ENCODE measurements around the gene CYB5R2.

Gene CYB5R2

DNA sequence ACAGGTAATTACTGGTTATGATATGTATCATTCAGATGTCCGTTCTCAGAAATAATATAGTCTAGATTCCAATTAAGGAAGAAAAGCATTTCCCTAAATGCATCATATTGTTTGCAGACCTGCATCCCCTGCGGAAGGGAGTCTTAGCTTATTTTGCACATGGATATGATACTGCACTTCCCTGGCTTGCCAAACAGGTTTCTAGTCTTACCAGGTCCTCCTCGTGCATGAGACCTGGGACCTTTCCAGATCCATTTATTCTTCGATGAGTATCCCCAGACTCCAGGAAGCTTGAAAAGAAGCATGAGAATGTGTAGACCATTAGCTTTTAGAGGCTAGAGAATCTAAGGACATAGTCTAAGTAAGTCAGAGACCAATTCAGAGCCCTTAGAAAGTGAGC lies 30.6 kb downstream of the CYB5R2 start:
- Histone ChIP-seq H3K4me3 (no peak overlapping the region), H3K27ac (no peak overlapping the region)

DNA sequence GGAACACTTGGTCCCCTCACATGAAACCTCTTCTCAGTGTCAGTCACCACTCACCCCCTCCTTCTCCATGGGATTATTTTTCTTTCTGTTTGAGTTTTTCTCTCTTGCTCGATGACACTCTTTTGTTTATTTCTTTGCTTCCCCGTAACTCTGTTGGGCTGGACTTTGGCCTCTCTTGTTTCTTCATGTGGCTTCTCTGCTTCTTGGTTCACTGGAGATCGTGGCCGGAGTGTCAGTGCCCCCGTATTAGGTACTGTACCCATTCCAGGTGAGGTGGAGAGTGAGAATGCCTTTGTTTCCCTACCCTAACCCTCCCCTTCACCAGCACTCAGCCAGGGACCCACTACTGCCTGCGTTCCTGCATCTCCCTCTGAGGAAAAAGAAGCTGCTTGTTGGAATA lies 32.5 kb downstream of the CYB5R2 start:
- no peak overlapping the region for H3K27ac ChIP-seq
- H3K4me3 ChIP-seq = no peak overlapping the region

DNA sequence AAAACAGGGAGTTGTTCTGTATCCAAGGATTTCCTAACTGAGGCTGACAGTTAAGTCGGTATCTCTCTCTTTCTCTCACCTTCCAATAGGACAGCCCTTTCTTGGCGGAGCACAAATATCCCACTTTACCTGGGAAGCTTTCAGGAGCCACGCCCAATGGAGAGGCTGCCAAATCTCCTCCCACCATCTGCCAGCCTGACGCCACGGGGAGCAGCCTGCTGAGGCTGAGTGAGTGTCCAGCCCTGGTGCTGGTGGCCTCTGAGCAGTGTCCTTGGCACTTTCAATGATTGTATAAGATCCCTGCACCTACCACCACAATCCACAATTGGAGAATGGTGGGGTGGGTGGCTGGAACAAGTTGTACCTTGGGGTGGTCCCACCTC lies 33.7 kb downstream of the CYB5R2 start:
- H3K27ac ChIP-seq = peak overlapping the region in 3 of 21 experiments; percentile 11 to 83 (median 61)
- no peak overlapping the region for H3K4me3 ChIP-seq

DNA sequence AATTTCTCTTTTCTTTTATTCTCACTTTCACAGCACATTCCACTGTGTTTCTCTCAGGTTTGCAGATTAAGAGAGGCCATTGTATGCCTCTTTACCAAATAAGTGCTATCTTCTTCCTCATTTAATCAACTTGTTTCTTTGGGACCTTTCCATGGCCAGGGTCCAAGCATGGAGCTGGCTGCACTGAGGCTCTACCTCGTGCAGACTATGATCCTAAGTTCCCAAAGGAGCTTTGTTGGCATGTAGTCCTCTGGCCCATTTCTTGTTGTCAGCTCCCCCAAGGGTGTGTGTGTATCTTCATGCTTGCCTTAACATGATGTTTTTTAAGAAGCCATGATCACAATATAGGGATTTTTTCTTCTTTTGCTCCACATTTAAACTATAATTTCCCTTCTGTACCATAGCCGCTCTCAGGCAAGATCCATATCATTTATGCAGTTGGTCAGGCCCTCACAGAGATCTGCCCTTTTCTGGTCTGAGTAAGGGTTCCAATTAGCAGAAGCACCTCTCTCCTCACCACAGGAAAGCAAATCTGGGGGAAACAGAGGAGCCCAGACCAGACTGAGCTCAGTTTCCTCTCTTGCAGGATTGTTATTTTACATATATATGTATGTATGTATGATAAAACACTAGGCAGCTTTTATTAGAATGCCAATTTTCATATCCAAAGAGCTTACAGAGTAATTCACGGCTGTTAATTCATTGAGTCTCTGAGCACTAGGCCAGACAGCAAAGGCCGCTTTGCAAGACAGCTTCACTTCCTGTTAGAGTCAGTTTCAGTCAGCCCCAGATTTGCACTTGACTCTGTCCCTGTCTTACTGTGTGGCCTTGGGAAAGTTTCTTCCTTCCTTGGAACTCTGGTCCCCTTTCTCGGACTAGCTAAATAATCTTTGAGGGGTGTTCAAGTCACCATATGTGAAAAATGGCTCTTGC lies 34.3 kb downstream of the CYB5R2 start:
- H3K4me3 ChIP-seq = no peak overlapping the region
- H3K27ac ChIP-seq = peak overlapping the region in 6 of 21 experiments; percentile 48 to 83 (median 68)

DNA sequence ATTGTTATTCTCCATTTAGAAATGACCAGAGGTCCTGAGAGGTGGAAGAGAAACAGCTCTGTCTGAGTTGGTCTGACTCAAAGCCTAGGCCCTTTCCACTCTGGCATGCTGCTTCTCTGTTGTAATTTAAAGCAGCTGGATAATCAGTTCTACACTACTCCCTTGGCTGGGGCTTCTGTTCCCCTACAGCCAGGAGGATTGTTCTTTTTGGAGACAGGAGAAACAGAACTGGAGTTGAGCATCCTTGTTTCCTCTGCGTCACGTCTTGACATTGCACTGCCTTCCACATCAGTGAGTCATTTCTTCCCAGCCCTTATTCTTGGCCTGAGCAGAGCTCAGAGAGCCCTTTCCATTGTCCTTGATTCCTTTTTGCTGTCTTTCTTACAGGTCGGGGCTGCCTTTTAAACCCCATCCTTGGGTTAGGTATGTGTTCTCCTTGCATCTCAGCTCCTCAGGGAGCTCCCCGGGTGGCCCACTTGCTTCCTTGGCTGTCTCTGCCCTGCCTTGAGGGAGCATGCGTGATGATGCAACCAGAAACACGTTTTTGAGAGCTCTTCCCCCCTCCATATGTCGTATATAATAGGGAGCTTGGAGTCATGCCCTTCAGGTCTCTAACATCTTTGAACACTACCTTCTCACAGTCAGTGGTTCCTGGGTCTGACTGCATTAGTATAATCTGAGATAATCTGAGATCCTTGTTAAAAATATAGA lies 35.7 kb downstream of the CYB5R2 start:
- peak overlapping the region in 12 of 21 experiments; percentile 22 to 83 (median 55) for H3K27ac ChIP-seq
- no peak overlapping the region for H3K4me3 ChIP-seq

DNA sequence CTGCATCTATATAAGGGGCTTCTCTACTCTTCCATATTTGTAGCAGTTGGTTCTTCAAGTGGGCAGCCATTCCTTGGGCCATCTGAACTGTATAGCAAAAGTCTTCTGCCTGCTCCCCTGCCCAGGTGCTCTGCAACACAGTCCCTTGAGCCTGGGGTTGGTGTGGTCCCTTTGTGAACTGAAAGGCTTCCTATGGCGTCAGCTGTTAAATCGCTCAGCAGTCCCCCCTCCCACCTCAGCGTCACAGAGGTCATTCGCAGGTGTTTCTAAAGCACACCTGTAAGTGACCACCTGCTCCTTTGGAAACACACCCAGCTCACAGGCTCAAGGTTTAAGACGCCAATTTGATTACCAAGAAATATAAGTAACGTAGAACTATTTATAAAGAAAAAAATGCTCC lies 37.0 kb downstream of the CYB5R2 start:
- no peak overlapping the region for H3K4me3 ChIP-seq
- H3K27ac ChIP-seq = no peak overlapping the region

DNA sequence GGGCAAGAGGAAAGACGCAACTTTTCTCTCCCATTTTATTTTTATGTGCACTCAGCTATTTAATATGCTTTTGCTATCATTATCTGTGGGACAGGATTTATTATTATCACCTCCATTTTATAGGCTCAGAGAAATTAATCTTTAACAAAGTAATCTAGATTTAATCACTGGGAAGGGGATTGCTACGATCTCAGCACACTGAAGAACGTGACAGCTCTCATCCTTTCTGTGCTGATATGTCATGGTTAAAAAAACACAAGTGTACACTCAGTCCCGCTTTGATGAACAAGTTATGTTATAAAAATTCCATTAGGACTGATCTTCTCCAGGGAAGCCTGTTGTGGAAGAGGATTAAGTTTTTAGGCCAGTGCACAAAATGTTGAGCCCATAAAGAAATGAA lies 37.6 kb downstream of the CYB5R2 start:
- H3K27ac ChIP-seq = no peak overlapping the region
- no peak overlapping the region for H3K4me3 ChIP-seq

DNA sequence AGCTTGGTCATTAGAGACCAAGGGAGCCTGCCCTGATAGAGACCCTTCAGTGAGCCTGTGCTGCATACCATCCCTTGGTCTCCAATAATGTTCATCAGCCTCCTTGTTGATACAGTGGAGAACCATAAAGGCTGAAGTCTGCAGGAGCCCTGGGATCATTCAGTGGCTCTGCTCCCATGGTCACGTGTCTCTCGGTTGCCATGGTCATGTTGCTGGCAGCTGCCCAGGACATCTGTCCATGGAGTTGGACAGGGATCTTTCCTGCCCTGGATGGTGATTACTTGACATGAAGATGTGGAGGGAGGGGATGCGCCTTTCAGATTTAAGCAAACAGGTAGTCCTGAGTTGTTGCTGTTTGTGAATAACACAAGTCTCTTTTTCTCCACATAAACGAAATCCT lies 38.2 kb downstream of the CYB5R2 start:
- Histone ChIP-seq H3K27ac (no peak overlapping the region), H3K4me3 (no peak overlapping the region)

DNA sequence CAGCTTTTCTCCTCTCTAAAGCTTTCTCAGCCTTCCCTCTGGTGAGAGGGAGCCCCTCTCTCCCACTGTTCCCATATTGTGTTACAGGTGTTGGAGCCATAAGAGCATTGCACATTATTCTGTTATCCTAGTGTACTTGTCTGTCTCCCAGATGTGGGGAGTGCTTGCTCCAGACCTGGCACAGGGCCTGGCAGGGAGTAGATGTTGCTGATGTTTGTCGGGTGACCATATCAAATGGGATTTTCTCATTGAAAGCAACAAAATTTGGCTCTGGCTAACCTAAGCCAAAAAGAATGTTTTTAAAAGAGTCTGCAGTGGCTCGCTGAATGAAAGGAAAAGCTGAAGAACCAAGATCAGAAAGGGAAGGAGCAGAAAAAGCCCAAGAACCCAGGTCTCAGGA lies 41.1 kb downstream of the CYB5R2 start:
- Histone ChIP-seq H3K27ac (no peak overlapping the region), H3K4me3 (no peak overlapping the region)

DNA sequence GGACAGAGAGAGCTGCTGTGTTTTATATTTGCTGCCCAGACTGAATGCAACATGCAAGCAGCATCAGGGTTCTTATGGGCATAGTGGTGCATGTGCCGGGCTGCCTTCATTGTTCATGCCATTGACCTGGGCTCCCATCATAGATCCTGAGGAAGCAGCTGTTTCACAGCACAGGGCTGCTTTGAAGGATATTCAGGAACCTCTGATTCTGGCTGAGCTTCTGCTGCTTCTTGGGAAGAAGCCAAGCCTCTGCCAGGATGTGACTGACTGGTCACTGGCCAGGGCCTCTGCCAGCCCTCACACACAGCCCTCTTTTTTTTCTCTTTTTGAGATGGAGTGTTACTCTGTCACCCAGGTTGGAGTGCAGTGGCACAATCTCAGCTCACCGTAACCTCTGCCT lies 43.3 kb downstream of the CYB5R2 start:
- Histone ChIP-seq H3K4me3 (no peak overlapping the region), H3K27ac (no peak overlapping the region)

DNA sequence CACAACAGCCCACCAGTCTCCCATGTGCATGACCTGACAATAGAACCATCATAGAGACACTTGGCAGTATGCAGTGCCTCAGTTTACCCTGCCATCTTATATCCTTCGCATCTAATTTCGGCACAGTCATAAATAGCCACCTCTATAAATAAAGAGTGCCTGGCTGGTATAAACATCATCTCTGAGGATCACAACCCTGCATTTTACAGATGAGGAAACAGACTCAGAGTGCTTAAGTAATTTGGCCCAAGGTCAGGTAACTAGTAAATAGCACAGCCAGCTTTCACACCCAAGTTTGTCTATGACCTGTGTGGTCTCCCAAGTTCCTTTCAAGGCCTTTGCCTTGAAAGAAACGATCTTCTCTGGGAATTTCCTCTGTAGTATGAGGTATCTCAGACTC lies 44.6 kb downstream of the CYB5R2 start:
- no peak overlapping the region for H3K27ac ChIP-seq
- no peak overlapping the region for H3K4me3 ChIP-seq

DNA sequence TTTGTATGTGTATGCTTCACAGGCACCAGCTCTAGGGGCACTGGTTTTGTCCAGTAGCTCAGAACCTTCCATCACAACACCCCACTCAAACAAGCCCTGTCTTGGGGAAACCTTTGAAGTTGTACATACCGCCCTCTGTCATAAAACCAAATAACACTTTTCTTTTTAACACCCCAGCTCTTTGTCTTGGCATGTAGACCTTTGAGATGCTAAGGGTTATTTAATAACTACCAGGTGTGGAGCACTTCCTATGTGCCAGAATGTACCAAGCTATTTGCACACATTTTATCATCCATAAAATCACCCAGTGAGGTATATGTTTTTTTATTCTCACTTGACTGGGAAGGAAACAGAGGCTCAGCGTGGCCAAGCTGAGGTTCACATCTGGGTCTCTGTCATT lies 50.6 kb downstream of the CYB5R2 start:
- no peak overlapping the region for H3K4me3 ChIP-seq
- H3K27ac ChIP-seq = no peak overlapping the region

DNA sequence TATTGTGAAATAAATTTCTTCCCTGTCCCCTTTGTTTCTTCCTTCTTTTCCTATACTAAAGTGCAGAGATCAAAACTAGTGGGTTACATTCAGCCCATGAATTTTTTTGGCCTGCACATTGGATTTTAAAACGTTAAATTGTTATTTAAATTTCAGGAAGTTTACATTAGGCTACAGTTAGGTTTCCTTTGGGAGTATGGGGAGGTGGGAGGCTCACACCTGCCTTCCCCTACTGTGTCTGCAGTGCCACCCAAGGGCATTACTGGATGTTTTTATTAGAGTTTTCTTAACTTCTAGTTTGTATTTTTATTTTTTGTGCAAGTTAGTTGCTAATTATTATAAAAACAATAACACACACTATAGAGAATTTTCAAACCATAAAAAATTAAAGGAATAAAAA lies 51.7 kb downstream of the CYB5R2 start:
- no peak overlapping the region for H3K4me3 ChIP-seq
- H3K27ac ChIP-seq = no peak overlapping the region

DNA sequence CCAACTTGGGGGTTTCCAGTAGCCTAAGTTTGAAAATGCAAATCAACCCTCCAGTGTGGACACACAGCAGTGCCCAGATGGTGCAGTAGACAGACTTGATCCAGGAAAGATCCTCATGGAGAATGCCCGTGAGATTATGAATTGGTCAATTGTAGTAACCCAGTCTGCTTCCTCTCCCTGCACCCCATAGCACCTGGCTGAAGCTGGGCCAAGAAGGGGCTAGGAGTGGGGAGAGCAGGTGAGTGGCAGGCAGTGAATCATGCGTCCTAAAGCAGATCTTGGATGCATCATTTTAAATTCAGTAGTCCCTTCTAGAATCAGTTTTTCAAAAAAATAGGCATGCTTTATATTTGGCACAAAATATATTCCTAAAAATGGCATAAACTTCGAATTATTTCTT lies 52.2 kb downstream of the CYB5R2 start:
- Histone ChIP-seq H3K27ac (no peak overlapping the region), H3K4me3 (no peak overlapping the region)

DNA sequence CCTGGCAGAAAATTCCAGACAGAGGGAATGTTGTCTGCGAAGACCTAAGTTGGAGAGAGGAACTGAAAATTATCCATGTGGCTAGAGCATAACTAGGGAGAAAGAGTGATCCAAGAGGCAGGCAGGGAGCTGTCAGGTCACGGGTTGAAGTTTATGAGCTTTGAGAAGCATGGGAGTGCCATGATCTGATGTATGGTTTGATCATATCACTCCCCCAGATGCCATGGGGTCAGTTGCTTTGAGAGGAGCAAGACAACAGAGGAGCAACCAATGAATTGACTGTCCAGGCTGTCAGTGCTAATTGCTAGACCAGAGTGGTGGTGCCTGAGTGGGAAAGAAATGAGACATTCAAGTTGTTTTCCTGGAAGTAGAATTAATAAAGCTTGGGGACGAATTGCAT lies 54.0 kb downstream of the CYB5R2 start:
- H3K27ac ChIP-seq = no peak overlapping the region
- H3K4me3 ChIP-seq = no peak overlapping the region

DNA sequence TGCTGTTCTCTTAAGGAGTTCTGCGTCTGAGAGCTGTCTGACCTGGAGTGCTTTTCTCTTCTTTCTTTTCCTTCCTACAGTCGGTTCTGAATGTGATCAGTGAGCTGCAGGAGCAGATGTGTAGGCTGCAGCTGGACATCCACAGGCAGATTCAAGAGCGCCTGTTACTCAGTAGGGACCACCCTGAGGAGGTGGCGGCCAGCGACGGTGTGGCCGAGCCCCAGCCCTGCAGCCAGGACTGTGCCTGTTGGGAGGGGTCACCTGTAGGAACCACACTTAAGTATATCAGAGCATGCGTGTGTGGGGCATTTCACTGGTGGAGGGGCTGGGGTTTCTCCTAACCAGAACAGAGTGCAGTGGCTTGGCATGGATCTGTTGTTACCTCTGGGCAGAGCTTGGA lies 56.3 kb downstream of the CYB5R2 start:
- no peak overlapping the region for H3K27ac ChIP-seq
- no peak overlapping the region for H3K4me3 ChIP-seq
